ENCODE results near the gene CCL13.

DNA sequence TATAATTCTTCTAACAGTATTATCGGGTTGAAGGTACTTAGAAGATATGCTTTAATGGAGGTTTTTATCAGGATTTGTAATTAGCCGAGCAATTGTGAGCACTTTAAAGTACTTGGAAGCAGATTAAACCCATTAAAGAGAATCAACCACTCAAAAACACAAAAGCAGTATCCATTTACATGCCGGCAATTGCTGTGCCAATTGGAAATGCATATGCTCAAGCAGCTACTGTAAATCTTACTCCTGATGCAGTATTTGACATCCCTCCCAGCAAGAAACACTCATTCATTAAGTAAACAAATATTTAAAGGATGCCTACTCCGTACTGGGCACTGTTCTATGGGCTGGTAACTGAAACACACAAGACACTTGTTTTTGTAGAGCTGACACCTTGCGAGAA is 18.2 kb downstream of the CCL13 start:
- TF ChIP-seq, protein P1, sequence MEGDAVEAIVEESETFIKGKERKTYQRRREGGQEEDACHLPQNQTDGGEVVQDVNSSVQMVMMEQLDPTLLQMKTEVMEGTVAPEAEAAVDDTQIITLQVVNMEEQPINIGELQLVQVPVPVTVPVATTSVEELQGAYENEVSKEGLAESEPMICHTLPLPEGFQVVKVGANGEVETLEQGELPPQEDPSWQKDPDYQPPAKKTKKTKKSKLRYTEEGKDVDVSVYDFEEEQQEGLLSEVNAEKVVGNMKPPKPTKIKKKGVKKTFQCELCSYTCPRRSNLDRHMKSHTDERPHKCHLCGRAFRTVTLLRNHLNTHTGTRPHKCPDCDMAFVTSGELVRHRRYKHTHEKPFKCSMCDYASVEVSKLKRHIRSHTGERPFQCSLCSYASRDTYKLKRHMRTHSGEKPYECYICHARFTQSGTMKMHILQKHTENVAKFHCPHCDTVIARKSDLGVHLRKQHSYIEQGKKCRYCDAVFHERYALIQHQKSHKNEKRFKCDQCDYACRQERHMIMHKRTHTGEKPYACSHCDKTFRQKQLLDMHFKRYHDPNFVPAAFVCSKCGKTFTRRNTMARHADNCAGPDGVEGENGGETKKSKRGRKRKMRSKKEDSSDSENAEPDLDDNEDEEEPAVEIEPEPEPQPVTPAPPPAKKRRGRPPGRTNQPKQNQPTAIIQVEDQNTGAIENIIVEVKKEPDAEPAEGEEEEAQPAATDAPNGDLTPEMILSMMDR (conservative IDR thresholded peaks at IDR 0.05) = no peak
- TF ChIP-seq EZH2 (IDR thresholded peaks at IDR 0.05; ENCODE audit: low read depth) = no peak
